Measurements from ENCODE around the gene TIMM21. TPM values are rescaled to one million over a fixed set of nuclear protein-coding genes. Genes with fewer than 3 reads are reported as not detected.

The TIMM21 gene
- total RNA-seq, 1 experiment from 2014 or later = 82.0 TPM

- TF ChIP-seq POLR2AphosphoS5 (IDR thresholded peaks at IDR 0.05; ENCODE audit: low read depth, low read length) (no peak), SIN3A (IDR thresholded peaks at IDR 0.05; ENCODE audit: borderline replicate concordance, insufficient read depth, low read depth, low read length) (no peak), TCF7L2 (IDR thresholded peaks at IDR 0.05; ENCODE audit: low read depth, low read length) (no peak), REST (IDR thresholded peaks at IDR 0.05; ENCODE audit: insufficient read depth in 1 of 2, low read depth in 2 of 2, low read length in 1 of 2) (no peak), CTCF (IDR thresholded peaks at IDR 0.05) (no peak)
These were observed 21.4 kb upstream of the TIMM21 start for GRCh38 chr18:74126684-74127655.

GRCh38 chr18:74128159-74128558 is 20.2 kb upstream of the TIMM21 start:
- TF ChIP-seq REST (IDR thresholded peaks at IDR 0.05; ENCODE audit: insufficient read depth in 1 of 2, low read depth in 2 of 2, low read length in 1 of 2) (no peak), TCF7L2 (IDR thresholded peaks at IDR 0.05; ENCODE audit: low read depth, low read length) (no peak), POLR2AphosphoS5 (IDR thresholded peaks at IDR 0.05; ENCODE audit: low read depth, low read length) (no peak), SIN3A (IDR thresholded peaks at IDR 0.05; ENCODE audit: borderline replicate concordance, insufficient read depth, low read depth, low read length) (no peak)
- DNase-seq (ENCODE audit: low read depth, low spot score) = no peak
- H3K36me3 ChIP-seq (ENCODE audit: control insufficient read depth, insufficient read depth, low read length) = no peaks in the 10 kb centered on the region
- POLR2A ChIA-PET = interaction anchor here (1.2 kb wide), 1 partner anchor 22 kb away, joined by 3 read pairs; no protein-coding TSS in a partner anchor
- intact Hi-C loops (cut with micrococcal nuclease; ENCODE audit: unreplicated experiment) (no loop called here), in situ Hi-C loops (cut with HindIII; ENCODE audit: low pct_unique_long_range_greater_than_20kb, low sequenced_read_pairs) (no loop called here)
- H3K27ac ChIP-seq (ENCODE audit: low read length) = no peak overlapping the region
- peaks cover 48% of the 10 kb centered on the region for H3K27me3 ChIP-seq (ENCODE audit: control insufficient read depth, insufficient read depth, low read length)
- no peak overlapping the region for H3K4me3 ChIP-seq (ENCODE audit: low read depth in 2 of 2, low read length in 2 of 2)
- ATAC-seq = no peak
- H3K4me1 ChIP-seq (ENCODE audit: control insufficient read depth, insufficient read depth, low read length) = no peaks in the 10 kb centered on the region
- no TSS peak for BruUV-seq (replicated peaks)
- CTCF ChIA-PET = interaction anchor here (0.6 kb wide), 1 partner anchor 65 kb away, joined by 3 read pairs; no protein-coding TSS in a partner anchor
- H3K9me3 ChIP-seq (ENCODE audit: control insufficient read depth, insufficient read depth, low read depth, low read length) = no peaks in the 10 kb centered on the region

More at GRCh38 chr18:74126684-74127655, 21.4 kb upstream of the TIMM21 start:
- POLR2A ChIA-PET = no interaction called here
- ATAC-seq (no peak; the same call in 1 of the 2 replicates), DNase-seq (ENCODE audit: low read depth, low spot score) (no peak)
- in situ Hi-C loops (cut with HindIII; ENCODE audit: low pct_unique_long_range_greater_than_20kb, low sequenced_read_pairs) = no loop called here
- Histone ChIP-seq H3K27ac (ENCODE audit: low read length) (no peak overlapping the region), H3K27me3 (ENCODE audit: control insufficient read depth, insufficient read depth, low read length) (peaks cover 55% of the 10 kb centered on the region), H3K36me3 (ENCODE audit: control insufficient read depth, insufficient read depth, low read length) (no peaks in the 10 kb centered on the region), H3K4me3 (ENCODE audit: low read depth in 2 of 2, low read length in 2 of 2) (no peak overlapping the region), H3K4me1 (ENCODE audit: control insufficient read depth, insufficient read depth, low read length) (no peaks in the 10 kb centered on the region), H3K9me3 (ENCODE audit: control insufficient read depth, insufficient read depth, low read depth, low read length) (no peaks in the 10 kb centered on the region)
- no TSS peak for BruUV-seq (replicated peaks)
- intact Hi-C loops (cut with micrococcal nuclease; ENCODE audit: unreplicated experiment) = no loop called here
- CTCF ChIA-PET = no interaction called here
